Measurements from ENCODE around the gene AFAP1.
"Not testable (repeated sequence)": the region's sequence is repeated elsewhere in the genome, so short reads cannot be mapped to it uniquely, and the experiment has no call there.

AFAP1 gene

GRCh38 chr4:7924163-7924562 lies 15.5 kb downstream of the AFAP1 start:
- no peak overlapping the region for H3K4me3 ChIP-seq (ENCODE audit: low read length, poor library complexity, severe bottlenecking)
- H3K79me2 ChIP-seq (ENCODE audit: insufficient read depth, low read length) = no peaks in the 10 kb centered on the region
- no peak overlapping the region for H2AFZ ChIP-seq (ENCODE audit: low read length)
- H3K9ac ChIP-seq (ENCODE audit: low read depth, low read length, poor library complexity, severe bottlenecking) = no peak overlapping the region
- no peak for TF ChIP-seq CTCF (conservative IDR thresholded peaks at IDR 0.05; ENCODE audit: low read length)
- no peak for TF ChIP-seq EZH2phosphoT487 (IDR thresholded peaks at IDR 0.05; ENCODE audit: borderline replicate concordance)
- H3K4me1 ChIP-seq (ENCODE audit: insufficient read depth, low read length, poor library complexity, severe bottlenecking) = no peaks in the 10 kb centered on the region
- H3K36me3 ChIP-seq (ENCODE audit: insufficient read depth, low read length) = no peaks in the 10 kb centered on the region
- no peaks in the 10 kb centered on the region; the same call in 1 of the 2 replicates for H3K9me3 ChIP-seq (ENCODE audit: insufficient read depth, low read depth, low read length)
- no peaks in the 10 kb centered on the region for H4K20me1 ChIP-seq (ENCODE audit: insufficient read depth, low read length, poor library complexity, severe bottlenecking)
- no peaks in the 10 kb centered on the region for H3K9me2 ChIP-seq (replicated peaks; ENCODE audit: low read depth, low read length)
- no peaks in the 10 kb centered on the region for H3K27me3 ChIP-seq (ENCODE audit: insufficient read depth, low read length, poor library complexity, severe bottlenecking)
- no peak overlapping the region for H3K4me2 ChIP-seq (ENCODE audit: low read depth, low read length, poor library complexity, severe bottlenecking)
- no peaks in the 10 kb centered on the region for H3F3A ChIP-seq (ENCODE audit: low read depth)

- H3K27me3 ChIP-seq (ENCODE audit: insufficient read depth, low read length, poor library complexity, severe bottlenecking) = no peaks in the 10 kb centered on the region
- no peak overlapping the region for H2AFZ ChIP-seq (ENCODE audit: low read length)
- H3F3A ChIP-seq (ENCODE audit: low read depth) = no peaks in the 10 kb centered on the region
- no peaks in the 10 kb centered on the region for H4K20me1 ChIP-seq (ENCODE audit: insufficient read depth, low read length, poor library complexity, severe bottlenecking)
- no peak for TF ChIP-seq EZH2phosphoT487 (IDR thresholded peaks at IDR 0.05; ENCODE audit: borderline replicate concordance)
- H3K9me2 ChIP-seq (replicated peaks; ENCODE audit: low read depth, low read length) = no peaks in the 10 kb centered on the region
- H3K4me3 ChIP-seq (ENCODE audit: low read length, poor library complexity, severe bottlenecking) = no peak overlapping the region
- no peak overlapping the region for H3K4me2 ChIP-seq (ENCODE audit: low read depth, low read length, poor library complexity, severe bottlenecking)
- no peaks in the 10 kb centered on the region for H3K79me2 ChIP-seq (ENCODE audit: insufficient read depth, low read length)
- no peaks in the 10 kb centered on the region for H3K4me1 ChIP-seq (ENCODE audit: insufficient read depth, low read length, poor library complexity, severe bottlenecking)
- H3K36me3 ChIP-seq (ENCODE audit: insufficient read depth, low read length) = no peaks in the 10 kb centered on the region
- no peaks in the 10 kb centered on the region; the same call in 1 of the 2 replicates for H3K9me3 ChIP-seq (ENCODE audit: insufficient read depth, low read depth, low read length)
- H3K9ac ChIP-seq (ENCODE audit: low read depth, low read length, poor library complexity, severe bottlenecking) = no peak overlapping the region
Observed at GRCh38 chr4:7922466-7922865, 17.2 kb downstream of the AFAP1 start.

GRCh38 chr4:7918981-7919380 lies 20.7 kb downstream of the AFAP1 start:
- H3K9me3 ChIP-seq (ENCODE audit: insufficient read depth, low read depth, low read length) = no peaks in the 10 kb centered on the region
- no peaks in the 10 kb centered on the region for H3F3A ChIP-seq (ENCODE audit: low read depth)
- no peak overlapping the region for H3K9ac ChIP-seq (ENCODE audit: low read depth, low read length, poor library complexity, severe bottlenecking)
- H3K4me1 ChIP-seq (ENCODE audit: insufficient read depth, low read length, poor library complexity, severe bottlenecking) = no peaks in the 10 kb centered on the region
- no peak for TF ChIP-seq EZH2phosphoT487 (IDR thresholded peaks at IDR 0.05; ENCODE audit: borderline replicate concordance)
- no peak for TF ChIP-seq CTCF (conservative IDR thresholded peaks at IDR 0.05; ENCODE audit: low read length)
- H4K20me1 ChIP-seq (ENCODE audit: insufficient read depth, low read length, poor library complexity, severe bottlenecking) = no peaks in the 10 kb centered on the region
- H2AFZ ChIP-seq (ENCODE audit: low read length) = no peak overlapping the region
- H3K4me3 ChIP-seq (ENCODE audit: low read length, poor library complexity, severe bottlenecking) = no peak overlapping the region
- H3K79me2 ChIP-seq (ENCODE audit: insufficient read depth, low read length) = no peaks in the 10 kb centered on the region
- no peak overlapping the region for H3K4me2 ChIP-seq (ENCODE audit: low read depth, low read length, poor library complexity, severe bottlenecking)
- no peaks in the 10 kb centered on the region for H3K9me2 ChIP-seq (replicated peaks; ENCODE audit: low read depth, low read length)
- H3K36me3 ChIP-seq (ENCODE audit: insufficient read depth, low read length) = no peaks in the 10 kb centered on the region
- H3K27me3 ChIP-seq (ENCODE audit: insufficient read depth, low read length, poor library complexity, severe bottlenecking) = no peaks in the 10 kb centered on the region

GRCh38 chr4:7918187-7918586 lies 21.5 kb downstream of the AFAP1 start:
- not testable (repeated sequence) for H3K79me2 ChIP-seq (ENCODE audit: insufficient read depth, low read length); H3K4me3 ChIP-seq (ENCODE audit: low read length, poor library complexity, severe bottlenecking); H2AFZ ChIP-seq (ENCODE audit: low read length); H3K9me3 ChIP-seq (ENCODE audit: insufficient read depth, low read depth, low read length); H4K20me1 ChIP-seq (ENCODE audit: insufficient read depth, low read length, poor library complexity, severe bottlenecking); H3K4me2 ChIP-seq (ENCODE audit: low read depth, low read length, poor library complexity, severe bottlenecking); H3K9ac ChIP-seq (ENCODE audit: low read depth, low read length, poor library complexity, severe bottlenecking); H3K4me1 ChIP-seq (ENCODE audit: insufficient read depth, low read length, poor library complexity, severe bottlenecking); H3K36me3 ChIP-seq (ENCODE audit: insufficient read depth, low read length); H3F3A ChIP-seq (ENCODE audit: low read depth); H3K9me2 ChIP-seq (replicated peaks; ENCODE audit: low read depth, low read length); H3K27me3 ChIP-seq (ENCODE audit: insufficient read depth, low read length, poor library complexity, severe bottlenecking)

Measured in Loucy (cell line).